GM19238 (cell line): ENCODE data around the gene SEC63.
A peak's percentile ranks its signal among the peaks of the same experiment; 100 is the strongest.
"Not testable (repeated sequence)": the region's sequence is repeated elsewhere in the genome, so short reads cannot be mapped to it uniquely, and the experiment has no call there.

Source experiments
- DNase-seq: peaks from one replicate; pipeline ENCODE4 v3.0.0; 2011; ENCODE audit warnings: low spot score; ENCODE audit not compliant: insufficient read length

Gene SEC63, protein sequence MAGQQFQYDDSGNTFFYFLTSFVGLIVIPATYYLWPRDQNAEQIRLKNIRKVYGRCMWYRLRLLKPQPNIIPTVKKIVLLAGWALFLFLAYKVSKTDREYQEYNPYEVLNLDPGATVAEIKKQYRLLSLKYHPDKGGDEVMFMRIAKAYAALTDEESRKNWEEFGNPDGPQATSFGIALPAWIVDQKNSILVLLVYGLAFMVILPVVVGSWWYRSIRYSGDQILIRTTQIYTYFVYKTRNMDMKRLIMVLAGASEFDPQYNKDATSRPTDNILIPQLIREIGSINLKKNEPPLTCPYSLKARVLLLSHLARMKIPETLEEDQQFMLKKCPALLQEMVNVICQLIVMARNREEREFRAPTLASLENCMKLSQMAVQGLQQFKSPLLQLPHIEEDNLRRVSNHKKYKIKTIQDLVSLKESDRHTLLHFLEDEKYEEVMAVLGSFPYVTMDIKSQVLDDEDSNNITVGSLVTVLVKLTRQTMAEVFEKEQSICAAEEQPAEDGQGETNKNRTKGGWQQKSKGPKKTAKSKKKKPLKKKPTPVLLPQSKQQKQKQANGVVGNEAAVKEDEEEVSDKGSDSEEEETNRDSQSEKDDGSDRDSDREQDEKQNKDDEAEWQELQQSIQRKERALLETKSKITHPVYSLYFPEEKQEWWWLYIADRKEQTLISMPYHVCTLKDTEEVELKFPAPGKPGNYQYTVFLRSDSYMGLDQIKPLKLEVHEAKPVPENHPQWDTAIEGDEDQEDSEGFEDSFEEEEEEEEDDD

DNA sequence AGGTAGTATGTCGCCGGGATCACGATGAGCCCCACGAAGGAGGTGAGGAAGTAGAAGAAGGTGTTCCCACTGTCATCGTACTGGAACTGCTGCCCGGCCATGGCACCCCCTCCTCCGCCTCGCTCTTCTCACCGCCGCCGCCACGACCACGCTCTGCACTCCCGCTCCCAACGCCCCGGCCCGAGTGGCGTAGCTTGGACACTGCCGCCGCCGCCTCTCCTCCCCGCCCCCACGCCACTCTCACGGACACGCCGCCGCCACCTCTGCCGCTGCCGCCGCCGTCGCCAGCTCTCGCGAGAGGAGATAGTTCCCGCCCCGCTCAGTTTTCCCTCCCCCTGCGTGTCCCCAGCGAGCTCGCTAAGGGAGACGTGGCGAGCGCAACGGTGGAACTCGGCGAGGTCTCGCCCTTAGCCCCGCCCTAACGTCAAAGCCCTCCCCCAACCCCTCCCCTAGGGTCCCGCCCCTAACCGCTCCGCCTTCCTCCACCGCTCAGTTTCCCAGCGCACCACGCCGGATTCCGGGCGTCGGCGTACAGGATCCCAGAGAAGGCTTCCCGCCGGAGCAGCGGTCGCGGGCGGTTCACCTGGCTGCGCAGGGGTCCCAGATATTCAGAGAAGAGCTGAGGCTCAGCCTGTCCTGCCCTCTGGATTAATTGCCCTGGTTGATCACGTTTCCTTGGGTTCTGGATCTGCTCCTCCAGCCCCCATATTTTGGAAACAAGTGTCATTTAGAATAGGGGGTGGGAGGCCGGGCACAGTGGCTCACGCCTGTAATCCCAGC is at the start of gene SEC63:
SEC63 (minus strand) TSS at position 300 of the 780 bp plus-strand sequence; CDS start at position 101, 199 bp downstream.
- DNase-seq: peak; percentile 96

DNA sequence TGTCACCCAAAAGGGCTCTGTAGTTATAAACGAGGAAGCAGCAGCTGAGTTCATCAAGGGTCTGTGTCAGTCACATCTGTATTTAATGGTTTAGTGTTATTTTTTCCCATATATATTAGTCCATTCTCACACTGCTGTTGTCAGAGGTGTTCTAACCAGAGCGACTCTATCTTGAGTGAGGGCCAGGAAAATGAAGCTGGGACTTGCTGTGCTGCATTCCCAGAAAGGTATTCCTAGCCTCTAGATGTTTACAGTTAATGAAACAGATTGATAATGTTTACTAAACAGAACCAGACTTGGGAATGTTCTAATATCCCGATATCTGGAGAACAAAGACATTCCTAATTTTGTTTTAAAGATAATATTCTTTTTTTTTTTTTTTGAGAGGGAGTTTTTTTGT is 48.0 kb upstream of the SEC63 start:
- no peak for DNase-seq

DNA sequence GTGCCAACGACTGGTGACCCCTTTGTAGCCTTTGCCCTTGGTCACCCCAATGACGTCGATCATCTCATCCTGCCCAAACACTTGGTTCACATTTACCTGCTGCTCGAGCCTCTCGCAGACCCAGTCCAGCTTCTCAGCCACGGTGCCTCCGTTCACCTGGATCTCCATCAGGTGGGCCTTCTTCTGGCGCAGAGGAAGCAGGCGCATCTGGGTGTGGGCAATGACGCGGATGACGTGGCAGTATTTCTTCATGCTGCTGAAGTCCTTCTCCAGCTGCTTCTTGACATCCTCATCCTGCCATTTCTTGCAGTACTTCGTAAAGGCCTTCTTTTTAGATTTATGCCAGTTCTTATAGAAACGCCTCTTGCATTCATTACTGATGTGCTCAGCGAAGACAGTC is 46.9 kb upstream of the SEC63 start:
- DNase-seq: no peak

DNA sequence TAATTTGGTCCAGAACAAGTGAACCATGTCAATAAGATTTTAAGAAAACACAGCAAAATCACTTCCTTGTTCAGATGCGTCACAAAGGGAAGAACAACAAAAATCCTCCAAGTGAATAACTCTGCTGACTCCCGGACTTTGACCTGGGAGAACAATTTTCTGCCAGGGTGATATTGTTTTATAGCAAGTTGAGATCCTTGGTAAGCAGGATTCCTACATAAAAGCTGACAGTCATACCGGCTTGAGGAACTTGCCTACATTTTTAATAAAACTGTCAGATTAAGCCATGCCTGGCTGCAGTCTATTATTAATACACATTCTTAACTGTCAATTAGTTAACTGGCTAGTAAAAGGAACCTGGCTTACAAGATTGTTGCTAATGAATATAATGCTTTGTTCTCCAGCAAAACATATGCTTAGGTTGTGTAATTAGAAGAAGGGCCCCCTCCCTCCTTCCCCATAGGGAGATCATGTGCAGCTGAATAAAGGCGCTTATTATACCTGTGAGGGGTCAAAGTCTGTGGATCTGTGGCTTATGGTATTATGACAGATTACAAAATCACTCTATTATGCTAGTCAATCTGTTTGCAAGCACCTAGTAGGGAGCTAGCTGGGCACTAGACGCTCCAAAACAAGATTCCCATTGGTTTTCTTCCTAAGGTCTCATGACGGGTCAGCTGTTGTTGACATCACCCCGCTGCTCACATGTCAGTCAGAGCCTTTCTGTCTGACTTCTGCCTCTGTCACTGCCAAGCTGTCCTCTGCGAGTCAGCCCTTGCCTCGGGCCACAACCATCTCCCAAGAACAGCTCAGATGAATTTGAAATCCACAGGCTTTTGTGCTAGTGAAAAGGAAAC is 44.6 kb upstream of the SEC63 start:
- no peak for DNase-seq

DNA sequence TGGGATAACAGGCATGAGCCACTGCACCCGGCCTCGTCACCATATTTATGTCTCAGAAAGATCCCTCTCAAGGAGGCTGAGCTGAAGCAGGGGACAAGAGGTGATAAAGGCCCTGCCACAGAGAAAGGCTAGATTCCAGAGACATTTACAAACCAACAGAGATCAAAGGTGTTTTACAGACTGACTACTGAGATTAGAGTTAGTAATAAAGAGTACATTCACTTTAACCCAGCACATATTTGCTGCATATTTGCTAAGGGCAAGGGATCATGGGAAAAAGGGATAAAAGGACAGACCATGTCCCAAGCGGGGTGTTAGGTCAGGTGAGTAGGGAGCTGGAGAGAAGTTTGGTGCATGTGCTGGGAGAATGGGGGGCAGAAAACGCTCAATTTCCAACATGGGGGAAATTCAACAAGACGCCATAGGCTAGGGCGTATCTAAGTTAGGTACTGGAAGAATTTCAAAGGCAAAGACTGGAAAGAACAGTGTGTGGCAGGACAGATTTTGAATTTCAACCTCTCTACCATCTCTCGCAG is 43.8 kb upstream of the SEC63 start:
- no peak for DNase-seq

DNA sequence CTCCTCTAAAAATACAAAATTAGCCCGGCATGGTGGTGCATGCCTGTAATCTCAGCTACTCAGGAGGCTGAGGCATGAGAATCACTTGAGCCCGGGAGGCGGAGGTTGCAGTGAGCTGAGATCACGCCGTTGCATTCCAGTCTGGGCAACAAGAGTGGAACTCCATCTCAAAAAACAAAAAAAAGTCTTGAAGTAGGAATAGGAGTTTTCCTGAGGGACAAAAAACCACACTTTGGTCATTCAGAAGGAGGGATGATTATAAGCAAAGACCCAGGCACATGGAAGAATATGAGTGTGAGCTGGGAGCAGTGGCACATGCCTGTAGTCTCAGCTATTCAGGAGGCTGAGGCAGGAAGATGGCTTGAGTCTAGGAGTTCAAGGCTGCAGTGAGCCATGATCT is 42.3 kb upstream of the SEC63 start:
- not testable (repeated sequence) for DNase-seq

DNA sequence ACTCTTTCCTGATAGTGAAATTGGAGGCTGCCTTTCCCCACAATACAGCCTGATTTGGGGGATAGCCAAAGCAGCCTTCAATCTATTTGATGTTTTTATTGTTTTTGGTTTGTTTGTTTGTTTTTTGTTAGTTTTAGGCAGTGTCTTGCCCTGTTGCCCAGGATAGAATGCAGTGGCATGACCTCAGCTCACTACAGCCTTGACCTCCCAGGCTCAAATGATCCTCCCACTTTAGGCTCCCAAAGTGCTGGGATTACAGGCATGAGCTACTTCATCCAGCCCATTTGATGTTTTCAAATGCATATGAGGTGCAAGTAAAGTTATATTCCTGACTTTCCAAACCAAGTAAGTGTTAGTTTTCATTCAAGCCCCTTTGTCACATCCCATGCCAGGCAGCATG is 41.3 kb upstream of the SEC63 start:
- no peak for DNase-seq

DNA sequence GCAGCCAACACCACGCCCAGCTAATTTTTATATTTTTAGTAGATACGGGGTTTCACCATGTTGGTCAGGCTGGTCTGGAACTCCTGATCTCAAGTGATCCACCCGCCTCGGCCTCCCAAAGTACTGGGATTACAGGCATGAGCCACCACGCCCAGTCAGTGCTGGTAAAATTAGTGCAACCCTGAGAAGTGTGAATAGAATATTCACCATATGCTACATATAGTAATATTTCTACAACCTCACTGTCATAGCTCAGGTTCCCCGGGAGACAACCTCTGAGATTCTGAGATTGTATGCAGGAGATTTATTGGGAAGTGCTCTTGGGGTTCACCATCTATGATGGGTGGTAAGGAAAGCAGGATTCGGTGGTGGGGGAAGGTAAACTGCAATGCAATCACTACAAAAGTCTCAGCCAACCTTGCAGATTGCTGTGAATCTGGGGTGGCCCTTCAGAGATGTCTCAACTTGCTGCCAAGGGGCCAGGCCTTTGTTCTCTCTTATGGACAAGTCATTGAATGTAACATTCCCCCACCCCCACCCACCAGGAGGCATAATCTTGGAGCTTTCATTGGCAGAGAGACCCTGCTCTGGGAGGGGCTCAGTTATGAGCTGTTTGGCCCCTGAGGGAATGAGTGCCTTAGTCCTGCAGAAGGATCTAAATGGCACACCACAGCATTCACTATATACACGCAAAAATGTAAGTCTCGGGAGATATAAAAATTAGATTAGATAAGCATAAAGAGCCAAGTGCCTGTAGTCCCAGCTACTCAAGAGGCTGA is 34.0 kb upstream of the SEC63 start:
- no peak for DNase-seq

DNA sequence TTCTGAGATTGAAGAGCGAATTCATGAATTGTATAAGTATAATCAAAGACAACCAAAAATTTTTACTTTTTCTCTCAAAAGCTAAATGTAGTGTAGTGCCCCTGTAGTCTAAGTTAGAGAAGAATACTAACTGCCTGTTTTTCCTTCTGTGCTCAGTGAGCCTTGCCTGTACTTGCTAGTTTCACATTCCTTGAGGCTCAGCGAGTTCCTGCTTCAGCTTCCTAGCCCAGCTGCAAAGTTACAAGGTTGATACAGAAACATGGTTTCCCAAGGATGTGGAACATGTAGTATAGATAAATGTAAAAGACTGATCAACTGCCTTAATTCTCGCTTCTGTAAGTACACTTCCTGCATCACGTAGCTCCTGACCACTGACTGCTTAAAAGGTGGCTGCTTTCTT is 33.1 kb upstream of the SEC63 start:
- DNase-seq: no peak

DNA sequence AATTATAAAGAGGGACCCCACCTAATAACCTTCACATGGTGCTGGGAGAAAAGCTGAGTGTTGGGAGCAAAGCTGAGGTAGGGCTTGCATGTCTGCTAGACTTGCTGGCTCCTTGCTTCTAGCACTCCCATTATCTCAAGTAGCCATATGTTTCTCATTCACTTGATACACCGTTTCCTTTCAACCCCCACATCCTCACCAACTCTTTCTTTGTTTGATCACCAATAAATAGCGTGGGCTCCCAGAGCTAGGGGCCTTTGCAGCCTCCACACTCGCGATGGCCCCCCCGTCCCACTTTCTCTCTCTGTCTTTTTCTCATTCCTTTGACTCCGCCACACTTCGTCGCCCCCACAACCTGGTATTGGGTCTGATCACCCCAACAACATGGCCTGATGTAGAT is 32.6 kb upstream of the SEC63 start:
- not testable (repeated sequence) for DNase-seq

DNA sequence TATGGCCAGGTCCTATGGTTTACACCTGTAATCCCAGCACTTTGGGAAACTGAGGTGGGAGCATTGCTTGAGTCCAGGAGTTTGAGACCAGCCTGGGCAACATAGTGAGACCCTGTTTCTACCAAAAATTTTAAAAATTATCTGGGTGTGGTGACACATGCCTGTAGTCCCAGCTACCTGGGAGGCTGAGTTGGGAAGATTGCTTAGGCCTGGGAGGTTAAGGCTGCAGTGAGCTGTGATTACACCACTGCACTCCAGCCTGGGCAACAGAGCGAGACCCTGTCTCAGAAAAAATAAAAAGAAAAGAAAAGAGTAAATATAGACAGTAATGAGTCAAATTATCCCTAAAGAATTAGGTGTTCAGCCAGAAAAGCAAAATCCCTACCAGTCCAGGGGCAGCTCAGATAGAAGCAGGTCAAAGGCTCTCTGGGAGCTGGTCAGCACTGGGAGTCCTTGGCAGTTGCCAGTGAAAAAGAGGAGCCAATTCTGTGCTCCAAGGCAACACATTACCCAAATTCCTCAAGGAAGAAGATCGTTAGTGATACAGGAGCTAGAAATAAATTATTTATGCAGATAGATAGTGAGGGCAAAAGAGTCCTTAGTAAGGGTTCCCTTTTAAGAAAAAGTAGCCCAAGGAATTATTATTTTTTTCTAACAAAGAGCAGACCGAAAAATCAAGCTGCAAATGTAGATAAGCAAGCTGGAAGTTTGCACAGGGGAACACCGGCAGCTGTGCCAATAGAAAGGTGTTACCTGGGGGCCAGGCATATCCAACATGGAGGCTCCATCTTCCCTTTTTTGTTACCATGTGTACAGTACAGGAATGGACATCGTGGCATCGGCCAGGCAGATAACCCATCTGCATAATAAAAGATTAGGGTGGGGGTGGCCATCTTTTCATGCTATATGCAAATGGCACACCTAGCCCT is 31.4 kb upstream of the SEC63 start:
- DNase-seq: no peak

DNA sequence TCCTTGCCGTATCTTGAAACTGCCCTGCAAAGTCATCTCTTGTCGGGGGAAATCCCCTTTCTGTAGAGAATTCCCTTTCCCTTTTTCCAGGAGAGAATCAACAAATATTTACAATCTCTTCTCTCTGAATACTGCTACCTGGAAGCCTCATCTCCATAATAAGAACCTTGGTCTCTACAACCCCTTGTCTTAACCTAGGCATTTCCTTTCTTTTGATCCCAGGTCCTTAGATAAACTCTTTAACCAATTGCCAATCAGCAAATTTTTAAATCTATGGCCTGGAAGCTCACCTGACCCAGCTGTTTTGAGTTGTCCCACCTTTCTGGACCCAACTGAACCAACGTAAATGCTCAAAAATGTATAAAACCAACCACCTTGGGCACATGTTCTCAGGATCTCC is 30.6 kb upstream of the SEC63 start:
- no peak for DNase-seq

DNA sequence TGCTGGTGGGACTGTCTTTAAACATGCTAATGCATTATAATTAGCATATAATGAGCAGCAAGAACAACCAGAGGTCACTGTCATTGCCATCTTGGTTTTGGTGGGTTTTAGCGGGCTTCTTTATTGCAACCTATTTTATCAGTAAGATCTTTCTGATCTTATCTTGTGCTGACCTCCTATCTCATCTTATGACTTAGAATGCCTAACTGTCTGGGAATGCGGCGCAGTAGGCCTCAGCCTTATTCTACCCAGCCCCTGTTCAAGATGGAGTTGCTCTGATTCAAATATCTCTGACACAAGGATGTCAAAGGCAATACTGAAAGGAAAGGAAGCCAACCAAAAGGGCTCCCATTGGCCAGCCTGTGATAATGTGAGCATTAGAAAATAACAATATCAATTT is 29.8 kb upstream of the SEC63 start:
- no peak for DNase-seq

DNA sequence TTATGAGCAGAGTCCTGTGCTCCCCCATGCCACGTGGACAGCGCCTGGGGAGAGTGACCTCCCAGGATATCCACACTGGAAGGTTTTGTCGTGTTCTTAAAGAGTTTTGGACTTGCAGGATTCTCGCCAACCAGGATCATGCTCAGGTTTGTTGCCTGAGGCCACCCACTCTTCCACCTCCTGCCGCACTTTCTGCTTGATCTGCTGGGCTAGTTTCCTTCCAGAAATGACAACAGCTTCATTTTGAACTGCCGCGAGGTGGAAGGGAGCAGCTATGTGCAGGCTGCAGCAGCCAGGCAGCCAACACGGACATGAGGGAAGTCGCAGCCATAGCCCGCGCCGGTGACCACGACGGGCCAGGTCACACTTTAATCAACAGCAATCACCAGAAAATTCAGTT is 27.7 kb upstream of the SEC63 start:
- DNase-seq: no peak

DNA sequence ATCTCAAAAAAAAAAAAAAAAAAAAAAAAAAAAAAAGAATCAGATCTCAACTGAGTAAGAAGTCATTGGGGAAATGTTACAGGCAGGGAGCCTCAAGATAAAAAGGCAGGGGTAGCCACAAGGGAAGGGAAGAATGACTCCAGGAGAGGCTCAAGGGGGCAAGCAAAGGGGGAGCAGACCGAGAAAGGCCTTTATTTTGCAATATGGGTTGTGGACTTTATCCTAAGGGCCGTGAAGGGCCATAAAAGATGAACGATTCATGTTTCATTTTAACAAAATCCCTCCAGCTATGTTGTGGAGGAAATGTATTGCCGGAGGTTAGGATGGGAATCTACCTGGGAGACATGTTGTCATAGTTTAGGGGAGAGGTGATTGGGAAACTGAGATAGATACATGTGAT is 25.8 kb upstream of the SEC63 start:
- DNase-seq: no peak

DNA sequence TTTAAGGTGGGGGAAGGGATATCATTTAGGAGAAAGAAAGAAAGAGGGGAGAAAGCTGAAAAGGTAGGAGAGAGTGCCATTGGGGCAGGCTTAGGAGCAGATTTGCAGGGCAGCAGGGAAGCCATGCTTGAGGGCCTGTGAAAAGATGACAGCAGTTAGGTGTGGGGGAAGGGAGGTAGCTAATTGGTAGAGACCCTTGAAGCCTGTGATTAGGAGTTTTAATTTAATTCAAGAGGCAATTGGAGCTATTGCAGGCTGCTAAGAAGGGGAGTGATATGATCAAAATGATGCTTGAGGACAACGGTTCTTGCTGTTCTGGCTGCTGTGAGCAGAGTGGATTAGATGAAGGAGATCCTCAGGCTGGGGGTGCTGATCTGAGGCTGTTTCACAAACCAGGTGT is 24.5 kb upstream of the SEC63 start:
- DNase-seq: no peak

DNA sequence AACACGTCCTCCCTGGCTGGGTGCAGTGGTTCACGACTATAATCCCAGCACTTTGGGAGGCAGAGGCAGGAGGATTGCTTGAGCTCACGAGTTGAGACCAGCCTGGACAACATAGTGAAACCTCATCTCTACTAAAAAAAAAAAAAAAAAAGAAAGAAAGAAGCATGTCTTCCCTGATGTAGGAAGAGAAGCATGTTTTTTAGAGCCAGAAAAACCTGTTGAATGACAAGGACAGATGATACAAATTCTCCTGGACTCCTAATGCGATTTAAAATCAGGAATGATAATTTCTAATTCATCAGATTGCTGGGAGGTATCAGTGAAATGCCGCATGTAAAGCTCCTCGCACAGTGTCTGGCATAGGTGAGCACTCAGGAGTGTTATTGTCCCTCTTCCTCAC is 23.7 kb upstream of the SEC63 start:
- no peak for DNase-seq

DNA sequence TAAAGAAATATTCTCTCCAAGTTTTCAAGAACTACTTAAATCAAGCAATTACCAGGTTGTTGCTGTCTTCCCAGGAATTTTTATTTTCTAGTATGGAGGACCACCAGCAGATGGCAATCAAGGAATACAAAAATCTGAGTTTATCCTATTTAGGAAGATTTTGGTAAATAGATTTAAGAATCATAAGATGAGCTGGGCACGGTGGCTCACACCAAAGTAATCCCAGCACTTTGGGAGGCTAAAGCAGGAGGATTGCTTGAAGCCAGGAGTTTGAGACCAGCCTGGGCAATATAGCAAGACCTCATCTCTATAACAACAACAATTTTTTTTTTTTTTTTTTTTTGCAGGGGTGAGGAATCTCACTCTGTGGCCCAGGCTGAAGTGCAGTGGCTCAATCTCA is 19.3 kb upstream of the SEC63 start:
- no peak for DNase-seq
